Smooth muscle cell (in vitro differentiated cells): ENCODE data around the gene PKD2L2. TPM values are rescaled to one million over a fixed set of nuclear protein-coding genes. Genes with fewer than 3 reads are reported as not detected.

ENCODE experiments used
- DNase-seq: peaks from one replicate; lab custom pipeline; 2025; ENCODE audit not compliant: unreplicated experiment; lab: John Stamatoyannopoulos, UW
- H2AFZ ChIP-seq: fragments of 200-600 bp; sonication (generic); 2 replicates; pipeline ENCODE4 v1.6.0; 2016; ENCODE audit warnings: antibody characterized with exemption, low read depth, mild to moderate bottlenecking
- H3F3A ChIP-seq: fragments of 200-600 bp; sonication (generic); 2 replicates; pipeline ENCODE4 v1.6.0; 2017; ENCODE audit warnings: antibody characterized with exemption, low read depth
- H3K27ac ChIP-seq: fragments of 200-600 bp; sonication (generic); 2 replicates; pipeline ENCODE4 v1.5.1; 2016; ENCODE audit warnings: low read depth, mild to moderate bottlenecking
- H3K27me3 ChIP-seq: fragments of 200-600 bp; sonication (generic); 2 replicates; pipeline ENCODE4 v1.6.1; 2016; ENCODE audit warnings: low read depth, mild to moderate bottlenecking
- H3K36me3 ChIP-seq: fragments of 200-600 bp; sonication (generic); 2 replicates; pipeline ENCODE4 v1.5.1; 2016; ENCODE audit warnings: low read depth
- H3K4me1 ChIP-seq: fragments of 200-600 bp; sonication (generic); 2 replicates; pipeline ENCODE4 v1.5.1; 2016; ENCODE audit warnings: low read depth
- H3K4me2 ChIP-seq: fragments of 200-600 bp; sonication (generic); 2 replicates; pipeline ENCODE4 v1.6.0; 2016; ENCODE audit warnings: mild to moderate bottlenecking
- H3K4me3 ChIP-seq: fragments of 200-600 bp; sonication (generic); 2 replicates; pipeline ENCODE4 v1.5.1; 2016; ENCODE audit warnings: mild to moderate bottlenecking
- H3K79me2 ChIP-seq: fragments of 200-600 bp; sonication (generic); 2 replicates; pipeline ENCODE4 v1.6.0; 2016; ENCODE audit warnings: low read depth, mild to moderate bottlenecking
- H3K9ac ChIP-seq: fragments of 200-600 bp; sonication (generic); 2 replicates; pipeline ENCODE4 v1.6.0; 2016; ENCODE audit warnings: low read depth
- H3K9me3 ChIP-seq: fragments of 200-600 bp; sonication (generic); replicated peaks from 2 replicates; pipeline ENCODE4 v1.5.1; 2016; ENCODE audit warnings: low read depth
- H4K20me1 ChIP-seq: fragments of 200-600 bp; sonication (generic); 2 replicates; pipeline ENCODE4 v1.6.0; 2016; ENCODE audit warnings: low read depth
- CTCF ChIP-seq: fragments of 200-600 bp; sonication (generic); IDR thresholded peaks from 2 replicates; pipeline ENCODE4 v1.5.1; 2017; ENCODE audit warnings: borderline replicate concordance, mild to moderate bottlenecking, antibody characterized with exemption; ENCODE audit not compliant: insufficient read depth, poor library complexity, severe bottlenecking
- WGBS: methylation state at CpG from one replicate; pipeline ENCODE4 v1.1.7; 2016; ENCODE audit warnings: low lambda C conversion rate; 5-methylcytosine and 5-hydroxymethylcytosine counted together
- polyA plus RNA-seq: library from polyadenylated mRNA; unstranded; fragments of >200 nt; fragmentation: Nextera tagmentation; extraction: Ambion mirVana; gene quantifications from 2 replicates; pipeline ENCODE4 v1.2.1, GENCODE V29; 2016
- total RNA-seq: library from RNA; depleted of rRNA; stranded (reverse); fragments of >200 nt; gene quantifications from 2 replicates; pipeline ENCODE4 v1.2.3, GENCODE V29; 2014

PKD2L2 gene
- total and polyA plus RNA-seq, 2 experiments from 2014 or later, result 0.19 TPM; not detected in 1

GRCh38 chr5:137989419-137989818, 100.2 kb downstream of the PKD2L2 start:
- no peak for TF ChIP-seq CTCF
- Histone ChIP-seq H3K27me3 (no peaks in the 10 kb centered on the region), H4K20me1 (peaks cover 37% of the 10 kb centered on the region), H3K36me3 (peaks cover 5% of the 10 kb centered on the region), H3K9ac (no peak overlapping the region), H2AFZ (no peak overlapping the region), H3K27ac (no peak overlapping the region), H3K79me2 (peaks cover 40% of the 10 kb centered on the region), H3K4me2 (no peak overlapping the region), H3K4me1 (no peaks in the 10 kb centered on the region), H3F3A (no peaks in the 10 kb centered on the region), H3K9me3 (no peaks in the 10 kb centered on the region), H3K4me3 (no peak overlapping the region)
- WGBS, result 97% methylated on average over 5 of the region's 5 CpGs
- no peak for DNase-seq

Other genes with a start within 250 kb of the PKD2L2 start
- gene KLHL3, start 153.4 kb upstream of the PKD2L2 start, total RNA-seq, result 3.5 and 9.1 TPM in 2 replicates
- 2.3 and 3.6 TPM in 2 replicates for gene KLHL3, start 153.4 kb upstream of the PKD2L2 start, polyA plus RNA-seq
- 18.8 and 20.8 TPM in 2 replicates for gene HNRNPA0, start 135.1 kb upstream of the PKD2L2 start, total RNA-seq
- gene HNRNPA0, start 135.1 kb upstream of the PKD2L2 start, polyA plus RNA-seq, result 11.5 and 14.4 TPM in 2 replicates
- not detected in 2 replicates for gene MYOT, start 21.6 kb upstream of the PKD2L2 start, total RNA-seq
- 0.07 and 0.29 TPM in 2 replicates for gene MYOT, start 21.6 kb upstream of the PKD2L2 start, polyA plus RNA-seq
- gene FAM13B, start 143.6 kb downstream of the PKD2L2 start, total RNA-seq, result 15.1 and 22.9 TPM in 2 replicates
- gene FAM13B, start 143.6 kb downstream of the PKD2L2 start, polyA plus RNA-seq, result 3.8 and 10.9 TPM in 2 replicates
- not detected in 2 replicates for gene WNT8A, start 194.6 kb downstream of the PKD2L2 start, total RNA-seq
- gene WNT8A, start 194.6 kb downstream of the PKD2L2 start, polyA plus RNA-seq, result not detected in 2 replicates
- 0.67 and 2.7 TPM in 2 replicates for gene NME5, start 250.0 kb downstream of the PKD2L2 start, total RNA-seq
- 1.2 and 2.1 TPM in 2 replicates for gene NME5, start 250.0 kb downstream of the PKD2L2 start, polyA plus RNA-seq